ENCODE data around the gene SHC3. TPM values are rescaled to one million over a fixed set of nuclear protein-coding genes. Genes with fewer than 3 reads are reported as not detected.

SHC3 gene
- total and polyA plus RNA-seq, 2 experiments from 2014 or later: 0.30 to 0.54 TPM

DNA sequence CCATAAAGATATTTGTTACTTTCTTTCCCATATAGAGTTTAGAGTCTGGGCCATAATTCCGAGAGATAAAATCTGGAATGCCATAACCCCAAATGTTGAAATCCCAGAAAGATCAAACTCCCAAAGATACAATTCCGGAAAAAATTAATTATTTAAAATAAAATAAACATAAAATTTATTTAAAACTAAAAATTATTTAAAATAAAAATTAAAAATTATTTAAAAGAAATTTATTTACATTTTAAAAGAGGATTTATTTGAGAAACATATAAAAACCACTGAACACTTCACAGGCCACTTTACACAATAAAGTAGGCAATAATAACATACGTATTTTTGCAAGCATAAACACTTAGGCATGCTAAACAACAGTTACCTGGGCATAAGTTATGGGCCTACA, 57.9 kb downstream of the SHC3 start:
- H3K4me2 ChIP-seq (ENCODE audit: unreplicated experiment): no peak overlapping the region
- H3K79me2 ChIP-seq (ENCODE audit: insufficient read depth): no peaks in the 10 kb centered on the region
- in situ Hi-C loops (cut with MboI): no loop called here
- H2AFZ ChIP-seq: no peak overlapping the region
- no peak overlapping the region for H3K27ac ChIP-seq
- H3K4me1 ChIP-seq (ENCODE audit: insufficient read depth): 0 out of 2 replicates have a peak, but pooled peaks cover 3% of the 10 kb centered on the region
- WGBS, 2 experiments (ENCODE audit: low coverage in 1 of 2, low lambda C conversion rate in 2 of 2, missing lambda C conversion rate in 2 of 2): 93 to 96% methylated on average over 3 of the region's 3 CpGs
- no peak for DNase-seq
- H3K4me3 ChIP-seq: no peak overlapping the region
- H3K9ac ChIP-seq: no peak overlapping the region
- no peaks in the 10 kb centered on the region for H3K27me3 ChIP-seq (replicated peaks; ENCODE audit: insufficient read depth)
- no peaks in the 10 kb centered on the region for H3K9me3 ChIP-seq (ENCODE audit: low read depth)
- H3K36me3 ChIP-seq (ENCODE audit: low read depth): no peaks in the 10 kb centered on the region
- no peaks in the 10 kb centered on the region for H3F3A ChIP-seq (ENCODE audit: insufficient read depth)
- H3K9me2 ChIP-seq (ENCODE audit: insufficient read depth): no peaks in the 10 kb centered on the region
- TF ChIP-seq EZH2phosphoT487 (IDR thresholded peaks at IDR 0.05; ENCODE audit: insufficient read depth, low read depth) (no peak), EZH2 (IDR thresholded peaks at IDR 0.05; ENCODE audit: insufficient read depth, poor library complexity, severe bottlenecking) (no peak)
- H4K20me1 ChIP-seq (ENCODE audit: insufficient read depth): no peaks in the 10 kb centered on the region

DNA sequence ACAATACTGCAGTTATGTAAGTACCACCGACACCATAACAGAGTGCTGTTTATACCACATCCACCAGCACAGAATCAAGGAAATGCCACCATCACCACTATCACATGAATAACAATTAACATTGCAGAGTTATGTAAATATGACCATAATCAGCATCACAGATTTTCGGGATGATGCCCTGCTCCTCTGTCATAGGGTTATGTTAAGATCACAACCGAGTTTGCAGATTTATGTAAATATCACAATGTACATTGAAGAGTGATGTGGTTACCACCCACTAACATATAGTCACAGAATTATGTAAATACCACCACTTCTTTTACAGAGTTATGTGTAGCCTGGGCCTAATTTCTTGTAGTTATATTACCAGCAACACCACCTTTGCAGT, 61.8 kb downstream of the SHC3 start:
- H2AFZ ChIP-seq: no peak overlapping the region
- 0 out of 2 replicates have a peak, but pooled peaks cover 3% of the 10 kb centered on the region for H3K4me1 ChIP-seq (ENCODE audit: insufficient read depth)
- H3K4me2 ChIP-seq (ENCODE audit: unreplicated experiment): no peak overlapping the region
- no peaks in the 10 kb centered on the region for H3F3A ChIP-seq (ENCODE audit: insufficient read depth)
- no peaks in the 10 kb centered on the region for H3K27me3 ChIP-seq (replicated peaks; ENCODE audit: insufficient read depth)
- no peak overlapping the region for H3K4me3 ChIP-seq
- H3K9me2 ChIP-seq (ENCODE audit: insufficient read depth): no peaks in the 10 kb centered on the region
- in situ Hi-C loops (cut with MboI): no loop called here
- no peak for TF ChIP-seq EZH2phosphoT487 (IDR thresholded peaks at IDR 0.05; ENCODE audit: insufficient read depth, low read depth)
- TF ChIP-seq EZH2 (IDR thresholded peaks at IDR 0.05; ENCODE audit: insufficient read depth, poor library complexity, severe bottlenecking): no peak
- no peak overlapping the region for H3K9ac ChIP-seq
- H3K9me3 ChIP-seq (ENCODE audit: low read depth): no peaks in the 10 kb centered on the region
- no peaks in the 10 kb centered on the region for H4K20me1 ChIP-seq (ENCODE audit: insufficient read depth)
- H3K36me3 ChIP-seq (ENCODE audit: low read depth): no peaks in the 10 kb centered on the region
- peak overlapping the region; percentile 72; the same call in 1 of the 2 replicates for H3K27ac ChIP-seq
- 94 to 97% methylated on average over 3 of the region's 3 CpGs for WGBS, 2 experiments (ENCODE audit: low coverage in 1 of 2, low lambda C conversion rate in 2 of 2, missing lambda C conversion rate in 2 of 2)
- no peaks in the 10 kb centered on the region for H3K79me2 ChIP-seq (ENCODE audit: insufficient read depth)
- no peak for DNase-seq

DNA sequence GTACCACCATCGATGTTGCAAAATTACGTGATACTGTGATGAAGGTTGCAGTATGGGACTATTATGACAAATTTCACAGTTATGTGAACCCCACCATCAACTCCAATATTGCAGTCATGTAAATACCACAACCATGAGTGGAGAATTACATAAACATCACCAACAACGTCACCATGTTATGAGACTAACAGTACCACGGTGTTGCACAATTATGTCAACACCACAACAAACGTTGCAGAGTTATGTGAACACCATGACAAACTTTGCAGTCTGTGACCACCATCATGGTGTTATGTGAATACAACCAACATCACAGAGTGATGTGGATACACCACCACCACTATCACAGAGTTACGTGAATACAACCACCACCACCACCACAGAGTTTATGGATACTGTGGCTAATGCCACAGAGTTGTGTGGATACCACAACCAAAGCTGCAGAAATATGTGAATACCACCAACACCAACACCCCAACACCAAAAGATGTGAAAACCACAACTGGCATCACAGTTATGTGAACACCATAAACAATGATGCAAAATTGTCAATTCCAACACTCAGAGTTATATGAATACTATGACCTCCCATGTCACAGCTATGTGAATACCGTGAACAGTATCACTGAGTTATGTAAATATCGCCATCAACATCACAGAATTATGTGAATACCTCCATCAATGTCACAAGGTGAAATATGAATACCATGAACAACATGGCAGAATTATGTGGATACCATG, 62.4 kb downstream of the SHC3 start:
- in situ Hi-C loops (cut with MboI): no loop called here
- Histone ChIP-seq H3K79me2 (ENCODE audit: insufficient read depth) (no peaks in the 10 kb centered on the region), H3K4me2 (ENCODE audit: unreplicated experiment) (no peak overlapping the region), H2AFZ (no peak overlapping the region), H3K4me3 (no peak overlapping the region), H3K27me3 (replicated peaks; ENCODE audit: insufficient read depth) (no peaks in the 10 kb centered on the region), H3F3A (ENCODE audit: insufficient read depth) (no peaks in the 10 kb centered on the region), H3K27ac (peak overlapping the region; percentile 72), H3K9me3 (ENCODE audit: low read depth) (no peaks in the 10 kb centered on the region), H3K4me1 (ENCODE audit: insufficient read depth) (0 out of 2 replicates have a peak, but pooled peaks cover 3% of the 10 kb centered on the region), H3K9me2 (ENCODE audit: insufficient read depth) (no peaks in the 10 kb centered on the region), H4K20me1 (ENCODE audit: insufficient read depth) (no peaks in the 10 kb centered on the region), H3K36me3 (ENCODE audit: low read depth) (no peaks in the 10 kb centered on the region), H3K9ac (no peak overlapping the region)
- TF ChIP-seq EZH2 (IDR thresholded peaks at IDR 0.05; ENCODE audit: insufficient read depth, poor library complexity, severe bottlenecking): no peak
- TF ChIP-seq EZH2phosphoT487 (IDR thresholded peaks at IDR 0.05; ENCODE audit: insufficient read depth, low read depth): no peak
- peak; percentile 82 for DNase-seq
- 57 to 58% methylated on average over 8 of the region's 8 CpGs for WGBS, 2 experiments (ENCODE audit: low coverage in 1 of 2, low lambda C conversion rate in 2 of 2, missing lambda C conversion rate in 2 of 2)

DNA sequence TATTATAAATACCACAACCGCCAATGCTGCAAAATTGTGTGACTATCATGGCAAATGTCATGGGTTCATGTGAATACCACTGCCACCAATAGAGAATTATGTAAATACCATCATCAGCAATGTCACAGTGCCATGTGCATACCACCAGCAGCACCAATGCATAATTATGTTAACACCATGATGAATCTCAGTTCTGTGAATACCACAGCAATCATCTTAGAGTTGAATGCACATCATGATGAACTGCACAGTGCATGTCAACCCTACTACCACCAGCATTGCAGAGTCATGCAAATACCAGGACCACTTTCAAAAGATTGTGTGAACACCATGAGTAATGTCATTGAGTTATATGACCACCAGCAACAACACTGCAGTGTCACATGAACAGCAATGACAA, 63.2 kb downstream of the SHC3 start:
- Histone ChIP-seq H3K79me2 (ENCODE audit: insufficient read depth) (no peaks in the 10 kb centered on the region), H3F3A (ENCODE audit: insufficient read depth) (no peaks in the 10 kb centered on the region), H3K4me1 (ENCODE audit: insufficient read depth) (0 out of 2 replicates have a peak, but pooled peaks cover 3% of the 10 kb centered on the region), H4K20me1 (ENCODE audit: insufficient read depth) (no peaks in the 10 kb centered on the region), H3K27me3 (replicated peaks; ENCODE audit: insufficient read depth) (no peaks in the 10 kb centered on the region), H3K4me3 (no peak overlapping the region), H3K36me3 (ENCODE audit: low read depth) (no peaks in the 10 kb centered on the region), H3K27ac (peak overlapping the region; percentile 72; the same call in 1 of the 2 replicates), H3K9me3 (ENCODE audit: low read depth) (no peaks in the 10 kb centered on the region), H3K9me2 (ENCODE audit: insufficient read depth) (no peaks in the 10 kb centered on the region), H2AFZ (no peak overlapping the region), H3K4me2 (ENCODE audit: unreplicated experiment) (no peak overlapping the region), H3K9ac (no peak overlapping the region)
- TF ChIP-seq EZH2 (IDR thresholded peaks at IDR 0.05; ENCODE audit: insufficient read depth, poor library complexity, severe bottlenecking) (no peak), EZH2phosphoT487 (IDR thresholded peaks at IDR 0.05; ENCODE audit: insufficient read depth, low read depth) (no peak)
- peak; percentile 8 for DNase-seq
- 100% methylated on average over 1 of the region's 1 CpG for WGBS, 2 experiments (ENCODE audit: low coverage in 1 of 2, low lambda C conversion rate in 2 of 2, missing lambda C conversion rate in 2 of 2)
- in situ Hi-C loops (cut with MboI): no loop called here
